ENCODE data around the gene PIK3CD.

The PIK3CD gene

GRCh38 chr1:9676815-9677393 lies 25.4 kb downstream of the PIK3CD start:
- DNase-seq, result no peak
- TF ChIP-seq GATA1 (IDR thresholded peaks at IDR 0.05; ENCODE audit: low read depth, low read length), result no peak
- TF ChIP-seq POLR2A (IDR thresholded peaks at IDR 0.05; ENCODE audit: low read length), result no peak

- TF ChIP-seq GATA1 (IDR thresholded peaks at IDR 0.05; ENCODE audit: low read depth, low read length), result no peak
- no peak for TF ChIP-seq POLR2A (IDR thresholded peaks at IDR 0.05; ENCODE audit: low read length)
- DNase-seq, result no peak
These were observed 28.6 kb downstream of the PIK3CD start for GRCh38 chr1:9680091-9680490.

- TF ChIP-seq GATA1 (IDR thresholded peaks at IDR 0.05; ENCODE audit: low read depth, low read length) (no peak), POLR2A (IDR thresholded peaks at IDR 0.05; ENCODE audit: low read length) (no peak)
- DNase-seq, result no peak
These were observed 29.3 kb downstream of the PIK3CD start for GRCh38 chr1:9680828-9681227.

GRCh38 chr1:9684801-9685200 lies 33.3 kb downstream of the PIK3CD start:
- DNase-seq, result no peak
- no peak for TF ChIP-seq POLR2A (IDR thresholded peaks at IDR 0.05; ENCODE audit: low read length)
- TF ChIP-seq GATA1 (IDR thresholded peaks at IDR 0.05; ENCODE audit: low read depth, low read length), result no peak

- DNase-seq, result peak; percentile 19 to 27
- TF ChIP-seq POLR2A (IDR thresholded peaks at IDR 0.05; ENCODE audit: low read length) (no peak), GATA1 (IDR thresholded peaks at IDR 0.05; ENCODE audit: low read depth, low read length) (no peak)
These were observed 35.8 kb downstream of the PIK3CD start for GRCh38 chr1:9687120-9687873.

- TF ChIP-seq GATA1 (IDR thresholded peaks at IDR 0.05; ENCODE audit: low read depth, low read length) (no peak), POLR2A (IDR thresholded peaks at IDR 0.05; ENCODE audit: low read length) (no peak)
- no peak for DNase-seq
These were observed 36.5 kb downstream of the PIK3CD start for GRCh38 chr1:9687874-9688582.

- TF ChIP-seq GATA1 (IDR thresholded peaks at IDR 0.05; ENCODE audit: low read depth, low read length) (no peak), POLR2A (IDR thresholded peaks at IDR 0.05; ENCODE audit: low read length) (no peak)
These were observed 37.1 kb downstream of the PIK3CD start for GRCh38 chr1:9688599-9688998.

GRCh38 chr1:9689011-9689706 lies 37.6 kb downstream of the PIK3CD start:
- TF ChIP-seq POLR2A (IDR thresholded peaks at IDR 0.05; ENCODE audit: low read length) (no peak), GATA1 (IDR thresholded peaks at IDR 0.05; ENCODE audit: low read depth, low read length) (no peak)
- DNase-seq, result peak; percentile 74 to 83

More at GRCh38 chr1:9688599-9688998, 37.1 kb downstream of the PIK3CD start:
- DNase-seq, result no peak

GRCh38 chr1:9689971-9690381 lies 38.4 kb downstream of the PIK3CD start:
- TF ChIP-seq GATA1 (IDR thresholded peaks at IDR 0.05; ENCODE audit: low read depth, low read length), result no peak
- no peak for TF ChIP-seq POLR2A (IDR thresholded peaks at IDR 0.05; ENCODE audit: low read length)
- no peak for DNase-seq

- DNase-seq, result no peak
- no peak for TF ChIP-seq GATA1 (IDR thresholded peaks at IDR 0.05; ENCODE audit: low read depth, low read length)
- no peak for TF ChIP-seq POLR2A (IDR thresholded peaks at IDR 0.05; ENCODE audit: low read length)
These were observed 39.0 kb downstream of the PIK3CD start for GRCh38 chr1:9690440-9691107.

GRCh38 chr1:9691108-9691445 lies 39.5 kb downstream of the PIK3CD start:
- DNase-seq, result no peak
- TF ChIP-seq GATA1 (IDR thresholded peaks at IDR 0.05; ENCODE audit: low read depth, low read length), result no peak
- no peak for TF ChIP-seq POLR2A (IDR thresholded peaks at IDR 0.05; ENCODE audit: low read length)

GRCh38 chr1:9691691-9692090 lies 40.2 kb downstream of the PIK3CD start:
- no peak for DNase-seq
- no peak for TF ChIP-seq GATA1 (IDR thresholded peaks at IDR 0.05; ENCODE audit: low read depth, low read length)

GRCh38 chr1:9696793-9697192 lies 45.3 kb downstream of the PIK3CD start:
- DNase-seq, result no peak
- TF ChIP-seq POLR2A (IDR thresholded peaks at IDR 0.05; ENCODE audit: low read length) (no peak), GATA1 (IDR thresholded peaks at IDR 0.05; ENCODE audit: low read depth, low read length) (no peak)

GRCh38 chr1:9699361-9699760 lies 47.8 kb downstream of the PIK3CD start:
- no peak for TF ChIP-seq GATA1 (IDR thresholded peaks at IDR 0.05; ENCODE audit: low read depth, low read length)
- no peak for TF ChIP-seq POLR2A (IDR thresholded peaks at IDR 0.05; ENCODE audit: low read length)
- DNase-seq, result no peak

Measured in erythroblast (primary cell).